SK-N-DZ (cell line): ENCODE results near the gene NOC2L. TPM values are rescaled to one million over a fixed set of nuclear protein-coding genes. Genes with fewer than 3 reads are reported as not detected.

ENCODE experiments used
- DNase-seq: peaks from one replicate; pipeline ENCODE4 v3.0.0-alpha.2; 2015; ENCODE audit warnings: low spot score
- polyA plus RNA-seq, 2 experiments: library from polyadenylated mRNA; depleted of rRNA; stranded (reverse); fragments of >200 nt; gene quantifications; 2 replicates each; pipeline ENCODE4 v1.2.3, GENCODE V29; 2014

The NOC2L gene
- 118 and 119 TPM in 2 replicates for polyA plus RNA-seq (2014; cell fraction: cytosol; rRNA removed)
- 98.3 and 122 TPM in 2 replicates for polyA plus RNA-seq (2014; cell fraction: nucleus; rRNA removed)

- peak; percentile 69 for DNase-seq
Observed at GRCh38 chr1:958823-959730, at the start of gene NOC2L. NOC2L (minus strand) TSS chr1:959256; CDS start chr1:959240, 16 bp downstream.

- DNase-seq, result no peak
Observed at GRCh38 chr1:1006305-1007159, 47.5 kb upstream of the NOC2L start.

- no peak for DNase-seq
Observed at GRCh38 chr1:1005774-1006304, 46.8 kb upstream of the NOC2L start.

DNA sequence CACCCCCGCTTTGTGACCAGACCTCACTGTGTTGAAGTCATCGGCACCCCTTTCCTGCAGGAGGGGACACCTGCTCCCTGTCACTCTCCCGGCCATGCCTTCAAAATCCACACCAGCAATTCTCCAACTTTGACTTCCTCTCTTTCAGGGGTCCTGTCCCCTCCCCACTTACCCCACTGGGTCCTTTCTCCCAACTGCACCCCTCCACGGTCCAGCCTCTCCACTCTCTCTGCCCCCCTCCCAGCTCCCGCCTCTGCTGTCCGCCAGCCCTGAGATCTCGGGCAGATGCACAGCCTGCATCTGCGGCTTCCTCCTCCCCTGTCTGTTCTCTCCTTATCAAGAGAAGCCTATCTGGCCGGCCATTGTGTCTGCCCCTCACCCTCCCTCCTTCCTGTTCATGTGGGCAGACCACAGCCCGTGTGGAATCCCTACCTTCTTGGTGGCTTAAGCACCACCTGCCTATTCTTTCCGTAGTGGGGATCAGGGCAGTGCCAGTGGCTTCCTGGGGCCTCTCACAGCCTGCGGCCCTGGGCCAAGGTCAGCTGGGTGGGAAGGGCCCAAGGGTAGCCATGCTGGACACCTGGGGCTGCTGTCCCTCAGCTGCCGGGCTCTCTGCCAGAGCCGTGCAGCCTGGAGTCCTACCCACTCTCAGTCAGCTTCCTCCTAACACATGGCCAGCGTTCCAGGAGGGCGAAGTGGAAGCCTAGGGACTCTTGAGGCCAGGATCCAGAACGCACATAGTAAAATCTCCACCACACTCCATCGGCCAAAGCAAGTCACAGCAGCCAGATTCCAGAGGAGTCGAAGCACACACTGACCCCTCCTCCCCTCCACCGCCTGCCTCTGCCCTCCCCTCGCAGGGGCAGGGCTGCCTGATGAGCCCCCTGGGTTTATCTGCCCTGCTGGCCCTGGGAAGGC lies 46.0 kb upstream of the NOC2L start:
- peak; percentile 74 for DNase-seq

DNA sequence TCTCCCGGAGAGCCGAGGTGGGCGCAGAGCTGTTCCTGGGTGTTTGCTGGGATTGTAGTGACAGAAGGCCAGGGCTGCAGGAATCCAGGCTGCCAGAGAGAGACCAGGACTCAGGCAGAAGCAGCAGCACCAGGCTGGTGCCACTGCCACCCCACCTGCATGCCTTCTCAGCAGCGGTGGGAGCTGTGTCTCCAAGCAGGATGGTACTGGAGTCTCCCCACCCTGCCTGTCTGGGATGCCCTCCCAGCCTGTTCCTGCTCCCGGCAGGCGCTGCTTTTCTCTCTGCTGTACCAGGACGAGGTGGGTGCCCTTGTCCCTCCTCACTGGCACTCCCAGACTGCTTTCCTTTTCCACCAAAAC lies 45.3 kb upstream of the NOC2L start:
- no peak for DNase-seq

DNA sequence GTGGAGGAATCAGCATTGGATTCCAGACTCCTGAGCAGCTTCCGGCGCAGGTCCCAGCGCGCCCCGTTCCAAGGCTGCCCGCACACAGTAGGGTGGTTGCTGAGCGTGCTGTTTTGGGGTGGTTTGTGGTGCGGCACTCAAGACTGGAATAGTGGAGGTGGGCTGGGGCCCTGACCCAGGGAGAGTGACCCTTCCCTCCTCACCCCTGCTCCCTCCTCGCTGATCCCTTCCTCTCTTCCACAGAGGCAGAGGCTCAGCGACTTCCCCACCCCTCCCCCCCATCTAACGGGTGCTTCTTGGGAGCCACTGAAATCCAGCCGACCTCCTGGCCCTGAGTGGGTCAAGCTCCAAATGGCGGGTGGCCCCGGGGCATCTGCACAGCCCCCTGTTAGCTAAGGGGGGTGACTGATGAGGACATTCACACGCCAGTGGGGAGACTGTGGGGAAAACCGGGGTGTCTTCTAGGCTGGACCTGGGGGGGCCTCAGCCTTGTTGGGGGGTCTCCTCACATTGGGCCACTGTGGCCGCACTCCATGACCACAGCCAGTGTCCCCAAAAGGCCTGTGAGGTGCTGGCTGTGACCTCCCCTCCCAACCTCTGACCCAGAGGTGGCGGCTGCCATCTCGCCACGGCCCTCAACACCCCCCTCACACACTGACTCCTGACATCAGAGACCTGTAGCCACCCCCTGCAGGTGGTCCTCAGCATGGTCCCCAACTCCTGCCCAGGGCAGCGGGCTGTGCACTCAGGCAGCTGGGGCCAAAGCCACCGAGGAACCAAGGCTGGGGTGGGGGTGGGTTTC lies 44.8 kb upstream of the NOC2L start:
- no peak for DNase-seq

GRCh38 chr1:1001057-1001783 lies 42.2 kb upstream of the NOC2L start:
- DNase-seq, result peak; percentile 42

DNA sequence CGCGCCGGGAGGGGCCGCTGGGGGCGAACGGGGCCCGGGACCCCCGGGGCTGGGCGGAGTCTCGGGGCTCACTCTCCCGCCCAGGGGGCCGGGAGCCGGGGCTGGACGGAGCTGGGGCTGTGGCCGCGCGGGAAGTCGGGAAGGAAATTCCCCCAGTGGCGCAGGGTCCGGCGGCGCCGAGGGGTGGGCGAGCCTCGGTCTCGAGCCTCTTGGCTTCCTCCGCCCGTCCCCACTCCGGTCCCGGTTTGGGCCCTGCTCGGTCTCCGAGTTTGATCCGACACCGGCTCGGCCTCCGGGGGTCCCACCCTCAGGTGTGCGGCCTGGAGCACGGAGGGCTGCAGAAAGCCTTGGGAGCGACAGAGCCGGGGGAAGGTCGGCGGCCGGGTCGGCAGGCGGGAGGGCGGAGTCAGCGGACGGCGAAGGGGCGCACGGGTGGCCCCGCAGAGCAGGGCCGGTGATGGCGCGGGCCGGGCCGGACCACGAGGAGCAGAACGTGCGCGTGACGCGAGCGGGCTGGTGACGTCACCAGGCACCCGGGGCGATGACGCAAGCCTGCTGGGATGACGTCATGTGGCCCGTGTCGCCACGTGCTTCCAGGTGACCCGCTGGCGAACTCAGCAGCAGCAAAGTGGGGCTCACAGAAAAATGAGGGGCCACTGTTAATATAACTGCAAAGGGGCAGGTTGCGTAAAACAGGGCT lies 41.5 kb upstream of the NOC2L start:
- peak; percentile 83 for DNase-seq

GRCh38 chr1:999725-1000356 lies 40.8 kb upstream of the NOC2L start, which contains the start of gene HES4:
HES4 (minus strand) TSS chr1:1000097; CDS start chr1:999973, 124 bp downstream.
- peak; percentile 87 for DNase-seq

DNA sequence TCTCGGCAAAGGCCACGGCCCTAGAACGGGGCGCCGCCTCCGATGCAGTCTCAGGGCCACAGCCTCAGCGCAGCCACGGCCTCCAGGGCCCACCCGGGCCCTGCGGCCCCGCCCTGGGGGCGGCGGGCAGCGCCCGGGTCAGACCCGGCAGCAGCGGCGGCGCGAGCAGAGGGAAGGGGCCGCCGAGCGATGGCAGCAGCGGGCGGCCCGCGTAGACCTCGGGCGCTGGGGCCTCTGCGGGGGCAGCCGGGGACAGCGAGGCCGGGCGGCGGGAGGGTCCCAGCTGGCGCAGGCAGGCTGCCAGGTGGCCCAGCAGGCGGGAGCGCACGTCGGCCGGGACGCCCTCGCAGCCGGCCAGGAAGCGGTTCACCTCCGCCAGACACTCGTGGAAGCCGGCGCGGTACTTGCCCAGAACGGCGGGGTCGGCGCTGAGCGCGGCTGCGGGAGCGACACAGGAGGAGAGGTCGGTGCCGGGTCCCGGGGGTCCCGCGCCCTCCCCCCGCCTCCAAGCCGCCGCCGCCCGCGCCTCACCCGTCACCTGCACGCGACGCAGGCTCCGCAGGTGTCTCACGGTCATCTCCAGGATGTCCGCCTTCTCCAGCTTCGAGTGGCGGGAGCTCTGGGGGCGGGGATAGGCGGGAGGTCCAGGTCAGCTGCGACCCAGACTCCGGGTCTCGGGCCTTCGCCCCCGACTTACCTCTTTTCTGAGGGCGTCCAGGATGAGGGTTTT lies 40.1 kb upstream of the NOC2L start:
- DNase-seq, result no peak

DNA sequence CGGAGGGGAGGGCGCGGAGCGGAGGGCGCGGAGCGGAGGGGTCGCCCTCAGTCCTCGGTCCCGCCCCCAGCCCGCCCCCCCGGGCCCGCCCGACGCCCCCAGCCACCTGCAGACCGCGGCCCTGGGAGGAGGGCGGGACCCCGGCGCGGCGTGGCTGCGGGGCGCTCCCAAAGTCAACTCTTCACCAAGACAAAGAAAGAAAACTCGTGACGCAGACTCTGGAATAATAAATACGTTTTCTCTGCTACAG lies 39.6 kb upstream of the NOC2L start:
- no peak for DNase-seq

GRCh38 chr1:997993-998744 lies 39.1 kb upstream of the NOC2L start:
- peak; percentile 54 for DNase-seq

- no peak for DNase-seq
Observed at GRCh38 chr1:997713-997992, 38.6 kb upstream of the NOC2L start.

- DNase-seq, result no peak
Observed at GRCh38 chr1:996851-997712, 38.0 kb upstream of the NOC2L start.

DNA sequence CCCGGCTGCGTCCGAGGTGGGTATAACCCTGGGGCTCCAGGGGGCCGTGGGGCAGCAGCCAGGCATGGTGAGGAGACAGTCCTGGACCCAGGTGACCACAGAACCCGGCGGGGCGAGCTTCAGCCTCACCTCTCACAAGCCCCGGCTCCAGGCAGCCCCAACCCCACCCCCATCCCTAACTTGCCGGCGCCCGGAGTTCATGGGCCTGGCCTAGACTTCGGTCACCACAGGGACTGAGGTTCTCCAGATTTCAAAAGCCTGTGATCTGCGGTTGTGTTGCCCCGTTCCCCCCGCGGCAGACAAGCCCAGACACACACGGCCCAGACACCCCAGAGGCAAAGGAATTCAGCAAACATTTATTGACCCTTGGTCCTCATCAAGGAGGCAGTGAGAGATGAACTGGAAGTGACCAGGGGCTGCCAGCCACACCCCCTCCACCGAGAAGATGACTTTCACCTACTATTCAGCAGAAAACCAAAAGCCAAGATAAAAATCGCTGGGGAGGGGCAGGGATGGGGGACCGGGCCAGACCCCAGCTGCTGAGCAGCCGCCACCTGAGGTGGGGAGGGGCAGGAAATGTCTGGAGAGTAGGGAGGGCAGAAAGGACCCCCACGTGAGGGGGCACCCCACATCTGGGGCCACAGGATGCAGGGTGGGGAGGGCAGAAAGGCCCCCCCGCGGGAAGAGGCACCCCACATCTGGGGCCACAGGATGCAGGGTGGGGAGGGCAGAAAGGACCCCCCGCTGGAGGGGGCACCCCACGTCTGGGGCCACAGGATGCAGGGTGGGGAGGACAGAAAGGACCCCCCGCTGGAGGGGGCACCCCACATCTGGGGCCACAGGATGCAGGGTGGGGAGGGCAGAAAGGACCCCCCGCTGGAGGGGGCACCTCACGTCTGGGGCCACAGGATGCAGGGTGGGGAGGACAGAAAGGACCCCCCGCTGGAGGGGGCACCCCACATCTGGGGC lies 36.9 kb upstream of the NOC2L start:
- DNase-seq, result no peak
